CD14-positive monocyte (primary cell): ENCODE results near the gene TTC28. TPM values are rescaled to one million over a fixed set of nuclear protein-coding genes. Genes with fewer than 3 reads are reported as not detected.

Source experiments
- DNase-seq, 3 donors: peaks; one replicate each; pipeline ENCODE4 v3.0.0-alpha.2; 2011 to 2022
- H2AFZ ChIP-seq: 2 replicates; pipeline ENCODE4 v1.6.0; 2012; ENCODE audit warnings: mild to moderate bottlenecking, low read depth, low read length, inconsistent platforms; ENCODE audit not compliant: insufficient read depth, poor library complexity, severe bottlenecking
- H3K27ac ChIP-seq, 2 donors: 1 replicate in 1 of 2; 2 replicates in 1 of 2; pipeline ENCODE4 v1.5.1; 2012 to 2013; ENCODE audit warnings: low read length in 2 of 2, control low read depth in 1 of 2, inconsistent platforms in 1 of 2, low read depth in 1 of 2, mild to moderate bottlenecking in 1 of 2
- H3K27me3 ChIP-seq, 2 donors: one replicate each; pipeline versions ENCODE4 v1.6.0 to v1.6.1; 2011 to 2013; ENCODE audit warnings: low read length in 2 of 2; ENCODE audit not compliant: control insufficient read depth in 2 of 2, insufficient read depth in 2 of 2
- H3K36me3 ChIP-seq, 2 donors: replicated peaks in 1 of 2; 1 replicate in 1 of 2; 2 replicates in 1 of 2; pipeline versions ENCODE4 v1.5.1 to v1.6.1; 2012 to 2013; ENCODE audit warnings: low read length in 2 of 2, control low read depth in 1 of 2, inconsistent platforms in 1 of 2, mild to moderate bottlenecking in 1 of 2; ENCODE audit not compliant: insufficient read depth in 2 of 2, control insufficient read depth in 1 of 2
- H3K4me1 ChIP-seq, 2 donors: 1 replicate in 1 of 2; 2 replicates in 1 of 2; pipeline versions ENCODE4 v1.5.1 to v1.6.1; 2012 to 2013; ENCODE audit warnings: low read length in 2 of 2, control low read depth in 1 of 2, inconsistent platforms in 1 of 2, mild to moderate bottlenecking in 1 of 2, moderate library complexity in 1 of 2; ENCODE audit not compliant: insufficient read depth in 2 of 2, control insufficient read depth in 1 of 2
- H3K4me2 ChIP-seq: replicated peaks from 2 replicates; pipeline ENCODE3; 2012; ENCODE audit warnings: low read length, moderate library complexity, mild to moderate bottlenecking; ENCODE audit not compliant: poor library complexity, severe bottlenecking; ENCODE audit errors: extremely low read depth
- H3K4me3 ChIP-seq, 3 experiments: fragments of 200-600 bp in 1 of 3; sonication (generic) in 1 of 3; replicated peaks in 1 of 3; 1 replicate in 2 of 3; 2 replicates in 1 of 3; pipeline ENCODE4 v1.5.1; 2011 to 2013; ENCODE audit warnings: low read length in 3 of 3, mild to moderate bottlenecking in 3 of 3, control low read depth in 2 of 3, low read depth in 2 of 3, inconsistent platforms in 1 of 3, moderate library complexity in 1 of 3
- H3K79me2 ChIP-seq: 2 replicates; pipeline ENCODE4 v1.6.0; 2012; ENCODE audit warnings: mild to moderate bottlenecking, control low read depth, inconsistent platforms, low read length, moderate library complexity; ENCODE audit not compliant: insufficient read depth
- H3K9ac ChIP-seq: 2 replicates; pipeline ENCODE4 v1.6.0; 2017; ENCODE audit warnings: low read length, mild to moderate bottlenecking; ENCODE audit not compliant: insufficient read depth, poor library complexity, severe bottlenecking
- H3K9me3 ChIP-seq, 2 donors: replicated peaks in 1 of 2; 1 replicate in 1 of 2; 2 replicates in 1 of 2; pipeline versions ENCODE4 v1.5.1 to v1.6.1; 2012 to 2013; ENCODE audit warnings: low read length in 2 of 2, control low read depth in 1 of 2; ENCODE audit not compliant: control insufficient read depth in 1 of 2, insufficient read depth in 1 of 2
- H4K20me1 ChIP-seq: 2 replicates; pipeline ENCODE4 v1.6.0; 2012; ENCODE audit warnings: mild to moderate bottlenecking, low read length, control low read depth, moderate library complexity; ENCODE audit not compliant: insufficient read depth
- H3K27ac Mint-ChIP-seq, 7 donors: one replicate each; pipeline ENCODE4 v1.8.0; 2020; ENCODE audit warnings: mild to moderate bottlenecking in 7 of 7, mixed read lengths in 7 of 7, moderate library complexity in 6 of 7, inconsistent platforms in 2 of 7
- H3K27me3 Mint-ChIP-seq, 3 donors: one replicate each; pipeline ENCODE4 v1.8.0; 2021 to 2022; ENCODE audit warnings: low read depth in 3 of 3, mild to moderate bottlenecking in 3 of 3, mixed read lengths in 3 of 3, moderate library complexity in 3 of 3, inconsistent platforms in 1 of 3
- H3K36me3 Mint-ChIP-seq, 2 donors: one replicate each; pipeline ENCODE4 v1.8.0; 2020; ENCODE audit warnings: mixed read lengths in 2 of 2, inconsistent platforms in 1 of 2, mild to moderate bottlenecking in 1 of 2
- H3K4me1 Mint-ChIP-seq: one replicate; pipeline ENCODE4 v1.8.0; 2020; ENCODE audit warnings: mild to moderate bottlenecking, mixed read lengths
- H3K4me3 Mint-ChIP-seq, 2 donors: one replicate each; pipeline ENCODE4 v1.8.0; 2020; ENCODE audit warnings: mild to moderate bottlenecking in 2 of 2, mixed read lengths in 2 of 2, moderate library complexity in 1 of 2
- H3K9me3 Mint-ChIP-seq, 7 donors: one replicate each; pipeline ENCODE4 v1.8.0; 2020 to 2022; ENCODE audit warnings: mixed read lengths in 7 of 7, mild to moderate bottlenecking in 6 of 7, moderate library complexity in 6 of 7, inconsistent platforms in 2 of 7
- WGBS: methylation state at CpG from one replicate; pipeline ENCODE4 v1.1.5; 2013; ENCODE audit warnings: missing lambda C conversion rate; ENCODE audit not compliant: insufficient coverage; 5-methylcytosine and 5-hydroxymethylcytosine counted together
- intact Hi-C, 2 donors: fragments of 100-400 bp; cut with micrococcal nuclease; formaldehyde crosslinking; loops; one replicate each; pipeline versions ENCODE4 v1.15.0 to v1.15.1; 2023
- polyA plus RNA-seq, 3 donors: library from polyadenylated mRNA; depleted of rRNA in 1 of 3; unstranded in 2 of 3; stranded (reverse) in 1 of 3; fragments of 300-500 nt in 2 of 3; fragments of >200 nt in 1 of 3; fragmentation: Illumina TruSeq in 2 of 3; gene quantifications; 1 replicate in 2 of 3; 2 replicates in 1 of 3; pipeline ENCODE4 v1.2.3, GENCODE V29; 2012 to 2021
- TF ChIP-seq, protein P1 (sequence below): fragments of 200-600 bp; IDR thresholded peaks from one replicate; pipeline ENCODE4 v1.8.0; 2022; ENCODE audit warnings: antibody characterized with exemption, mild to moderate bottlenecking

Gene TTC28
- polyA plus RNA-seq, 3 donors, result 0.24 to 0.61 TPM; not detected in 1

DNA sequence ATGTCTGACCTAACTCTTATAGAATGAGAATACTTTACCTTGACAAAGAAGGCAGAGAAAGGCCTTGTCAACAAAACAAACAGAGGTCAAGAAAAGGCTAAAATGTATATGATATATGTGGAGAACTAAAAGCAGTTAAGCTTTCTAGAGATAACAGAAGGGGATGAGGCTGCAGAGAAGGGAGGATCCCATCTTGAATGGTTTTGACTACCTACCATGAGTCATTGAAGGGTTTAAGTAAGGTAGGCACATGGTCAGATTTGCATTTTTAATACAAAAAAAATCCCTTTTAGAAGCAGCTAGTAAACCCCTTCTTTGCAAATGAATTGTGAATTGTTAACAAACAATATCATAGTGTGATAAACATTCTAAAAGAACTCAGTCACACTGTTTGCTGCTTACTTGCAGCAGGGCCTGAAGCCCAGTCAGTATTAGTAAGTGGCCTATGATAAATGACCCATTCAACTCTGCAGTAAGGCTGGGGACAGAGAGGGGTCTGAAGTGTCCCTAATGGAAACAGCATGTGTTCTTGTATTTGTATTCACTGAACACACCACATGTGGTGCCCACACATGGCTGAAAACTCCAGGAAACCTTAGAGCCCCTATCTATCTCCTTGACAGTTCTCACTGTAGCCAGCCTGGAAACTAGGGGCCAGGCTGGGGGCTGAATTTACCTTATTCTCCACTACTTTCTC is 431.8 kb downstream of the TTC28 start:
- TF ChIP-seq, protein P1, sequence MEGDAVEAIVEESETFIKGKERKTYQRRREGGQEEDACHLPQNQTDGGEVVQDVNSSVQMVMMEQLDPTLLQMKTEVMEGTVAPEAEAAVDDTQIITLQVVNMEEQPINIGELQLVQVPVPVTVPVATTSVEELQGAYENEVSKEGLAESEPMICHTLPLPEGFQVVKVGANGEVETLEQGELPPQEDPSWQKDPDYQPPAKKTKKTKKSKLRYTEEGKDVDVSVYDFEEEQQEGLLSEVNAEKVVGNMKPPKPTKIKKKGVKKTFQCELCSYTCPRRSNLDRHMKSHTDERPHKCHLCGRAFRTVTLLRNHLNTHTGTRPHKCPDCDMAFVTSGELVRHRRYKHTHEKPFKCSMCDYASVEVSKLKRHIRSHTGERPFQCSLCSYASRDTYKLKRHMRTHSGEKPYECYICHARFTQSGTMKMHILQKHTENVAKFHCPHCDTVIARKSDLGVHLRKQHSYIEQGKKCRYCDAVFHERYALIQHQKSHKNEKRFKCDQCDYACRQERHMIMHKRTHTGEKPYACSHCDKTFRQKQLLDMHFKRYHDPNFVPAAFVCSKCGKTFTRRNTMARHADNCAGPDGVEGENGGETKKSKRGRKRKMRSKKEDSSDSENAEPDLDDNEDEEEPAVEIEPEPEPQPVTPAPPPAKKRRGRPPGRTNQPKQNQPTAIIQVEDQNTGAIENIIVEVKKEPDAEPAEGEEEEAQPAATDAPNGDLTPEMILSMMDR, result no peak
- Histone ChIP-seq H4K20me1 (no peaks in the 10 kb centered on the region), H3K27me3 (no peaks in the 10 kb centered on the region), H3K79me2 (no peaks in the 10 kb centered on the region), H3K4me2 (no peak overlapping the region), H2AFZ (no peak overlapping the region), H3K4me3 (no peak overlapping the region), H3K4me1 (no peaks in the 10 kb centered on the region), H3K9me3 (no peaks in the 10 kb centered on the region), H3K27ac (no peak overlapping the region), H3K36me3 (no peaks in the 10 kb centered on the region), H3K9ac (no peak overlapping the region)
- intact Hi-C loops, result no loop called here
- DNase-seq, result no peak
- H3K27ac Mint-ChIP-seq, result no peak overlapping the region
- H3K27me3 Mint-ChIP-seq, result peaks cover 0 to 2% (median 0%) of the 10 kb centered on the region in 3 donors
- H3K36me3 Mint-ChIP-seq, result no peaks in the 10 kb centered on the region
- H3K9me3 Mint-ChIP-seq, result no peaks in the 10 kb centered on the region
- no peak overlapping the region for H3K4me3 Mint-ChIP-seq
- no peaks in the 10 kb centered on the region for H3K4me1 Mint-ChIP-seq

DNA sequence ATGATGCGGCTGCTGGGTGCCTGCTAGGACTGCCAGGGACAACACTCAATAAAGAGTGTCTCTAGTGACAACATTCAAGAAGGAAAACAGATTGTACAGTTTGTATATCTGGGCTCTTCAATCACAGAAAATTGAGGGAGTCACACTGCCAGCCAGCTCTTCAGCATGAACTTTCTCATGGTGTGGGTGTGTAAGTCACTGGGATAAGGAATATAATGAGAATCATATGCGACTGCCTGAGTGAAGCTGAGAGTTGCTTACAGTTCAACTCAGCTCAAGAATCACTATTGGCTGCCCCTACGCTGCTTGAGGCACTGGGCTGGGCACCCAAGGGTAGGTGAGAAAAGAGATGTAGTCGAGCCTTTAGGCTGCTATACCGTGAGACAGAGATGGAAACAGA is 432.5 kb downstream of the TTC28 start:
- H3K27me3 ChIP-seq, result no peaks in the 10 kb centered on the region
- H3K79me2 ChIP-seq, result no peaks in the 10 kb centered on the region
- no peaks in the 10 kb centered on the region for H3K9me3 ChIP-seq
- H3K4me1 ChIP-seq, result peaks cover under 1% of the 10 kb centered on the region in 2 donors
- no peaks in the 10 kb centered on the region for H3K36me3 ChIP-seq
- intact Hi-C loops, result no loop called here
- TF ChIP-seq, protein P1, result no peak
- 100% methylated on average over 2 of the region's 5 CpGs for WGBS
- Mint-ChIP-seq H3K27ac (no peak overlapping the region), H3K36me3 (no peaks in the 10 kb centered on the region), H3K27me3 (peaks cover 0 to 2% (median 0%) of the 10 kb centered on the region in 3 donors), H3K4me1 (peaks cover under 1% of the 10 kb centered on the region), H3K4me3 (no peak overlapping the region), H3K9me3 (no peaks in the 10 kb centered on the region)
- no peak for DNase-seq
- H3K4me3 ChIP-seq, result no peak overlapping the region
- no peak overlapping the region for H3K9ac ChIP-seq
- H2AFZ ChIP-seq, result no peak overlapping the region
- no peaks in the 10 kb centered on the region for H4K20me1 ChIP-seq
- no peak overlapping the region for H3K4me2 ChIP-seq
- no peak overlapping the region for H3K27ac ChIP-seq
